HCEC 1CT (cell line): ENCODE results near the gene SLC12A7.

Experiments
- DNase-seq: peaks from one replicate; pipeline ENCODE4 v3.0.0-alpha.2; 2017

The SLC12A7 gene

DNA sequence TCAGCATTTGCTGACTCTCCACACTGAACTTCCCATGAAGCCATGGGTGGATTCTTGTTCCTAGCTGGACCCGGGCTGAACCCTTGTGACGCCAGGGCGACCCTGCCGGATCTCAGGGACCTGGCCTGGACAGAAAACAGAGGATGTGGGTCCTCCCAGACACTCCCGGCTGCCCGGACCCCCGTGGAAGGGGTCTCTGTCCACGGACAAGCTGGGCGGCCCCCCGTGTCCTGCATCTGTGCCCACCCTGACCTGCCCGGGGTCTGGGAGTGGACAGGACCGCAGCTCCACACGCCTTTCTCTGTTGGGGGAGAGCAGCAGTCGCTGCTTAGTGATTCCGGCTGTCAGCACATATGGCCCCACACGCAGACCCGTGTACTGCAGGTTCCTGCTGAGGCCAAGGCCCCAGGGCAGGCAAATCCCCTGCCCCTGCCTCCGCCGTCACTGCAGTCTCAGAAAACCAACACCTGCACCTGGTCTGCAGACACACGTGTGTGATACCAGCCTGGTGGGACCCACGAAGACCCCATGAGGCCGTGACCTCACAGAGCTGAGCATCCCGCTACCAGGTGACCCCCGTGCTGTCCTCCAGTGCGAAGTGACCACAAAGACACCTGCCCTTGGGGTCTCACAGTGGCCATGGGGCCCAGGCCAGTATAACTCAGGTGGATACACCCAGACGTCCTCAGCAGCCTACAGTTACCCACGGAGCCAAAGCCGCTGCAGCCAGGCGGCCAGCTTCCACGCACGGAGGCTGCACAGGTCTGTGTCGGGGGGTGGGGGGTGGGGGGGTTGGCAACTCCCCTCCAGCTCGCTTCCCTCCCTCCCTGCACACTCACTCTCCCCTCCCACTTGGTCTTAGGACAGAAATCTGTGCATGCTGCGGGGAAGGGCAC, 52.6 kb downstream of the SLC12A7 start:
- DNase-seq = no peak

DNA sequence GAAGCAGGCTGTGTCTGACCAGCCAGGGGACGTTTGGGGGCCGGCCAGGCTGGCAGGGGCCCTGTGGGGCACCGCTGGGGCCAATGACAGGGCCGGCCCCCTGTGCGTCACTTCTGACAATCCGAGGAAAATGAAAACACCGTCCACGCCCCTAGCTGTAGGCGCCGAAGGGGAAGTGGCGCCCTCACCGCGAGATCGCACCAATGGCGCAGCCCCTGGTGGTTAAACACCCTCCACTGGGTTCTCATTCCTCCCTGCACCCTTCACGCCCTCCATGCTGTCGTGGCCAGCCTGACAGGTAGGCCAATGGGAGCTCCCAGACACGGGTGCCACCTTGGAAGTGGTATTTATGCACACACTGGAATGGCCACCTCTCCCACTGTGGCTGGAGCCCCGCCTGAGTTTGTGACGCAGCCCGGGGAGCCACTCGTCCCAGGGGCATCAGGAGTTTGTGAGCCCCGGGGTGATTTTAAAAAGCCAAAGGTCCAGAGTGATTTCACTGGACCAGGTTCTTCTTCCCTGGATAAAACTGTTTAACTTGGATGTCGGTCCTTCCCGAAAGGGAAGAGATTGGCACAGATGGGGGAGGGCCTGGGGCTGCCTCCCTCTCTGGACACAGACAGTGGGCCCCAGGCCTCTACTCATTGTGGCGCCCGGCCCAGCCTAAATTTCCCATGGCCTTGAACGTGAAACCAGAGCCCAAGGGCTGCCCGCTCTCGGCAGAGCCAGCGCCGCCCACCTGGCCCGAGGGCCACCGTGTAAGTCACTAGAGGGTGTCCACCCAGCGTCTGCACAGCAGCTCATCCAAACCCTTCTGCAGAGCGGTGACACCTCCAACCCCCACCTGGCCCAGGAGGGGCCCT, 53.5 kb downstream of the SLC12A7 start:
- no peak for DNase-seq

DNA sequence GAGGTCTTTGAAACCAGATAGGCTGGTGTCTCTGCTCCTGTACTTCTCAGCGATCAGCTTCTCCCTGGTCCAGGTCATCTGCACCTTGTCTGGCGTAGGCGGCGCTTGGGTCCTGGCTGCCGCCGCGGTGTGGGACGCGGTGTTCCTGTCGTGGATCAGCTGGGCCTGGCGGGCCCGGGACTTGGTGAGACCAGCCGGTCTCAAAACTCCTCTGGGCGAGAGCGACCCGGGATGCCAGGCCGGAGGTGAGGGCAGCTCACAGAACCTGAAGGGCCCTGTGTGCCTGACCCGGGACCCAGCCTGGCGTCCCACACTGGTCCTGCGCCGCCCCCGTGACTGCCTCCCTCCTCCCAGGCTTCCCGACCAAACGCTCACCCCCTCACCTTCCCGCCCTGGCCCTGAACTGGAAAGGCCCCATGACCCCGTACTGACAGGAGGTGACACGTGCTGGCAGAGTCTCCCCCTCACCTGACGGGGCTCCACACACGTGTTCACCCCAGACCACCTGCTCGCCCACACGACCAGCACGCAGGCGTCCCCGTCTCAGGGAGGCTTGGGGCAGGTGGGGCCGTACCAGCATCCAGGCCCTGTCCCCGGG, 54.3 kb downstream of the SLC12A7 start:
- no peak for DNase-seq

DNA sequence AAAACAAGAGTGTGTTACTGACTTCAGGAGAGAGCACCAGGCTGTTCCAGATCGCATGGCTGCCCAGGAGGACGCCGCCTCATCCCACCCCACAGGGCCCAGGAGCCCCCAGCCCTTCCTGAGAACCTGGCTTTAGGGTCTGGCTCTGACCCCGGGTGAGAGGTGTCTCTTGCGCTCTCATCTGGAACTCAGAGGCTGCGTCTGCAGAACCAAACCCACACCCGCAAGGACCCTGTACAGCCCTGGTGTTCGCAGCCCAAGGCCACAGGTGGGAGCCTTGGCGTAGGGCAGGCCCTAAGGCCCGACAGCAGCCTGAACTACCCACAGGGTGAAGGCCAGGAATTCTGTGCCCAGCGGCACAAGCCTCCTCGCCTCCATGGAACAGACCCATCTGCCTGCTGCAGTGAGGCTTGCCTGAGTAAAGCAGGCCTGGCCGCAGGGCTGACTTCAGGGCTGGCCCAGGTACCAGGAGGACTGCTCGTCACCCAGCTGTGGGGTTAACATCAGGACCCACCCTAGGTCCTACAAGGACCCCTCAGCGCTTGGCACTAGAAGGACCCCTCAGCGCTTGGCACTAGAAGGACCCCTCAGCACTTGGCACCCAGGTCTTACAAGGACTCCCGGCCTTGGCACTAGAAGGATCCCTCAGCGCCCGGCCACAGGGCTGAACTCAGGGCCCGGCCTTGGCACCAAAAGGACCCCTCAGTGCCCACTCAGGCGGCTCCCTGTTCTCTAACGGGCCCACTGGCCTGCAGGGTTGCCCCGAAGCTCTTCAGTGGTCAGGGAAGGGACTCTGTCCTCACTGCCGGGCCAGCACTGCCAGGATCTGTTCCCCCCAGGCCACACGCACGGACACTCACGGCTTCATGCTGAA, 55.0 kb downstream of the SLC12A7 start:
- no peak for DNase-seq

DNA sequence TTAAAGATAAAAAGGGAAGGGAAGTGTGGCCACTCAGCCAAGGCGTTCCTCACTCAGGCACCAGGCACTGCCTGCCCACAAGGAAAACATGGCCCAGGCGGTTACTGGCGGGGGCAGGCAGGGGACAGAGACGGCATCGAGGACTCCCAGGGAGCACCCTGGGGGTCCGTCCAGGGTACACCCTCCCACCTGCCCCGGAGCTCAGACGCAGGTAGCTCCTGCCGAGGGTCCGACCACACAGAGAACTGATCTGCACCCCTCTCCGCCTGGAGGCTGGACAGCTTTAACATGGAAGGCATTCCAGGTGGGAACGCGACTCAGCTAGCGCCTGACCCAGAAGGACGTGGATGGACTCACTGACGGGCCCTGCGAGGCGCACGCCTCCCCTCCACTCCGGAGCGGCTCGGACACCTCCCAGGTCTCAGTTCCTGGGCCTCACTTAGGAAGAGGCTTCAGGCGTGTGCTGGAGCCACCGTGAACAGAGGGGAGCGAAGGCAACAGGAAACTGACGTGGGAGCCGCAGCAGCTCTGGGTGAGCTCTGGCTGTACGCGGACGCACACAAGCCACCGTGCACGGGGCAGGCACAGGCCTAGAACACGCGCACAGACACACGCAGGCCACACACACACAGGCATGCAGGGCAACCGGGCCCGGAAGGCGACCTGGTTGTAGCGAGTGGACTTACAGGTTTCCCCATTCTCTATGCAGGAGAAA, 55.8 kb downstream of the SLC12A7 start:
- DNase-seq = no peak

DNA sequence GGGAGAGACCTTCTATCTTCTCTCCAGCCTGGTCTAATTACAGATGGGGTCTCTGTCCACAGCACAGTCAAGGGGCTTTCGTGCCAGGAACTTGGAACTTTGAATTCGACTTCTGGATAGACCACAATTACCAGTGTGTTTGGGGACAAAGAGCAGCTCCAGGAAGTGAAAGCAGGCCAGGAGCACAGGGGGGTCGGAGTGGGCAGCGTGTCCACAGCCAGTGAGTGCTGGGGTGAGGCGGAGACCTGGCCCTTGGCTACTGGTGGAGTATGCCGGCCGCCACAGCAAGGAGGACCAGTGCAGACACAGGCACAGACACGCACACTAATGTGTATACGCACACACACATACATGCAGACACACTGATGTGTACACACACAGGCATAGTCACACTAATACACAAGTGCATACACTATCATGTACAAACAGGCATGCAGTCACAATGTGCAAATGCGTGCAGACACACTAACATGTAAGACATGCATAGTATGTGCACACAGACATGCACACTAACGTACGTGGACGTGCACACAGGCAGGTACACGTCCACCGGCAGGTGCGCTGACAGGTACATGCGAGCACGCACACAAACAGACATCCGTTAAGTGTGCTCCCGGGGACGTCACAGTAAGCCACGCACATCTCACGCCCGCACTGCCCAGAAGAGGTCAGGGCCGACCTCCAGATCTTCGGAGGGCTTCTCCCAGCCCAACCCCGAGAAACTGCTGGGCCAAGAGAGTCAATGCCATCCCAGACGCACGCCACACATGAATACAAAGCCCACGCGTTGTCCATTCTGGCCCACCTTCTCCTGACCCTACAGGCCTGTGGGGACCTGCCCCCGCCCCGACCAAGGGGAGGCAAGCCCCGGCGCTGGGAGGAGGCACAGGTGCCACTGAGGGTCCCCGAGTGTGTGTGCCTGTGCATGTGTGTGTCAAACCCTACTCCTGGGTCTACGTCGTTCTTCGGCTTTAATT, 56.8 kb downstream of the SLC12A7 start:
- DNase-seq = no peak

DNA sequence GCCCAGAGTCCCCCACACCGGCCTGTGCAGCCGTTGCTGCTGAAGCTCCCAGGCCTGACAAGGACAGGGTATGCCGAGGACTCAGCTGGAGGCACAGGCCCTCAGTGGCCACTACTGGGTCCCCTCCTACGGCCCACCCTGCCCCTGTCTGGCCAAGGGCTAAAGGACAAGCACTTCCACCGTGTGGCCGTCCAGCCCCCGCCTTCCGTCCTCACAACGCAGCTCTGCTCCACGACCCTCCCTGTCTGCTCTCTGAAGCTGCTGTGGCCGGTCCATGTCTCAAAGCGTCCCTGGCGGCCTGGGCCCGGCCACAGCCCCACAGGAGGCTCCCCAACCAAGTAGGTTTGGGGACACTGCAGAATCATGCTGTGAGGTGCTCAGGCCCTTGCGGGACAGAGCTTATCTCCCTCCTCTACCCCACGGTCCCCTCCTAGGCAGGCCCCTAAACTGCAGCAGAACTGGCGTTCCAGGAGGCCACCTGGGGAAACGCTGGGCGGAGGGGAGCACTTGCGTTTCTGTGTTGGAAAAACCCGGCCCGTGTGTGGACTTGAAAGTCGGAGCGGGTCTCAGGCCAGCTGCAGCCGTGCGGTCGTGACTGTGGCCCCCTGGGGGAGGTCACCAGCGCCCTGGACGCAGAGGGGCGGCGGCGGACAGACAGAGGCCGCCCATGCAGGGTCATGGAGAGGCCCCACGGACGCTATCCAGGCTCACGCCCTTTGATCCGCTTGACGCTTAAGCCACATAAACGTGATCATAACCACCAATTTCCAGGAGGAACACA, 57.7 kb downstream of the SLC12A7 start:
- DNase-seq = no peak

DNA sequence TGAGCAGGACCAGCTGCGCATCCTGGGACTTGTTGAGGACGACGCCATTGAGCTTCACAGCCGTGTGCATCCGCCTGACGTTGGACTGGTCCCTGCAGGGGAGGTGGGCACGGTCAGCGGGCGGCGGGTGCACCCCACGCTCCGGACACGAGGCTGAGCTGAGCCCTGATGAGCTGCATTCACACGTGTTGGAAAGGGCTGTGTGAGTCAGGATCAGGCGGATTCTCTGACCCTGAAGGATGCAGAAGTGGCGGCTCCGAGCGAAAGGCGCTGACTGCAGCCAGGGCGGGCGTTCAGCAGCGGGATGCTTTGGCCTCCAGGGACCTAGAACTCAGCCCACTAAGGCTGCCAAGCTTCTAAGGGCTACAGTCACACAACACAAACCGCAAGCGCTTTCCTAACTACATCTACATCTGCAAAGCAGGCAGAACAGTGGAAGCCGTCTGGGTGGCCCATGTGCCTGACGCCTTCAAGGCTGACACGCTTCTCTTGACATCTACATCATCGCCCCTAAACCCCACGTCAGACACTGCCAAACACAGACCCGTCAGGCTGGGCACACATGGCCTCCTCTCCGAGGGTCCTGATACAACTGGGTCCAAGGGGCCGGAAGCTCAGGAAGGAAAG, 58.4 kb downstream of the SLC12A7 start:
- no peak for DNase-seq

DNA sequence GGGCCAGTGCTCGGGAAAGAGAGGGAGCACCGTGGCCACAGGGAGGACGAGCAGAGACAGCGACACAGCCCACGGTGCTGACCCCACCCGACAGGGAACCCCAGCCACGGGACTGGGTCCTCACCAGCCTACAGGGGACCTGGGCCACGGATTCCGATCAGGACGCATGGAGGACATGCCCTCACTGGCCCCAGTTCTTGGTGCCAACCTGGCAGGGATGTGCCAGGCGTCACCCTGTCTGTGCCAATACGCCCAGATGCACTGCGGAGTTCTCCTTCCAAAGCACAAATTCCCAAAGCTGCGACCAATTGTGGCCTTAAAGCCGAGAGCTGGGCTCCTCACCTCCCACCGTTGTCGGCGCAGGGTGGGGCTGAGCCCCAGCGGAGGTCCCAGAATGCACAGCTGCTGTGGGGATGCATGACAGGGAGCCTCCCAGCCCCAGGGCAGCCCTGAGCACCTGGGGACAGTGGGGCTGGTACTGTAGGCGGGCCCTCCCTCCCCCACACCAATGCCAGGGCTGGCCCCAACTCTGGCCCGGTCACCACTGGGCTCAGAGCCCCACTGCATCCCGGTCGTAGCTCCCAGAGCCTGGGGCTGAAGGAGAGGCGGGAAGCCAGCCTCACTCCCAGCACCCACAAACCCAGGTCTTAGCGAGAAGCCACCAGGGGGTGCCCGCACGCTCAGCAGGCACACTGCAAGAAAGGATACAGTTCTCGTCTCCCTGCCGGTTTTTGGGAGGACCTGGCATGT, 59.0 kb downstream of the SLC12A7 start:
- no peak for DNase-seq

DNA sequence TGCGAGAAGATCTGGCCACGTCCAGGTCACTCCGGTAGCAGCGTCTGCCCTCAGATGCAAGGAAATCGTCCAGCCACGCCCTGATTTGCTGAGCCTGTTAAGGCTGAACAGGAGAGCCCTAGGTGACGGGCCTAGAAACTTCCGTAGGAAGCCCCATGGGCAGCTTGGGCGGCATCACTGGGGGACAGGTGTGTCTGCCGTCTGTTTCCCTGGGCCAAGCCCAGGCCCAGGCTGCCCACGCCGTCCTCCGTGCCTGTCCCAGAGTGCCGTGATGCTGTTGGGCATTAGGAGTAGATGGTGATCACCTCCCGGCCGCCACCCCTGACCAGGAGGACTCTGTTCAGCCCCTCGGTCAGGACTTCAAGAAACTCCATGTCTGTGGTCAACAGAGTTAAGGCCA, 59.8 kb downstream of the SLC12A7 start:
- no peak for DNase-seq

DNA sequence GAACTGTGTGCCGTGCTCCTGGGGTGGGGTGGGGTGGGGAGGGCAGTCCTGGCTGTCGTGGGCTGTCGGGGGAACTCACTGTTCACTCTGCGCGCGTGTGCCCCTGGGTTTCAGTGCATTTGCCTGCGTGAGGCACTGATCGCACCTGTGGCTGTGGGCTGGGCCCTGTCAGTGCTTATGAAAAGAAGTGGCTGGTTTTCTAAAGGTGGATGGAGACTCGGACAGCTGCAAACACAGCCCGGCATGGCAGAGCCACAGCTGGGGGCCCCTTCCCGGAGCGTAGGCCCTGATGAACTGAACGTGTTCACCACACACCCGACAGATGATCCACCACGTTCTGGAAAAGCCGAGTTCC, 60.5 kb downstream of the SLC12A7 start:
- DNase-seq = no peak

DNA sequence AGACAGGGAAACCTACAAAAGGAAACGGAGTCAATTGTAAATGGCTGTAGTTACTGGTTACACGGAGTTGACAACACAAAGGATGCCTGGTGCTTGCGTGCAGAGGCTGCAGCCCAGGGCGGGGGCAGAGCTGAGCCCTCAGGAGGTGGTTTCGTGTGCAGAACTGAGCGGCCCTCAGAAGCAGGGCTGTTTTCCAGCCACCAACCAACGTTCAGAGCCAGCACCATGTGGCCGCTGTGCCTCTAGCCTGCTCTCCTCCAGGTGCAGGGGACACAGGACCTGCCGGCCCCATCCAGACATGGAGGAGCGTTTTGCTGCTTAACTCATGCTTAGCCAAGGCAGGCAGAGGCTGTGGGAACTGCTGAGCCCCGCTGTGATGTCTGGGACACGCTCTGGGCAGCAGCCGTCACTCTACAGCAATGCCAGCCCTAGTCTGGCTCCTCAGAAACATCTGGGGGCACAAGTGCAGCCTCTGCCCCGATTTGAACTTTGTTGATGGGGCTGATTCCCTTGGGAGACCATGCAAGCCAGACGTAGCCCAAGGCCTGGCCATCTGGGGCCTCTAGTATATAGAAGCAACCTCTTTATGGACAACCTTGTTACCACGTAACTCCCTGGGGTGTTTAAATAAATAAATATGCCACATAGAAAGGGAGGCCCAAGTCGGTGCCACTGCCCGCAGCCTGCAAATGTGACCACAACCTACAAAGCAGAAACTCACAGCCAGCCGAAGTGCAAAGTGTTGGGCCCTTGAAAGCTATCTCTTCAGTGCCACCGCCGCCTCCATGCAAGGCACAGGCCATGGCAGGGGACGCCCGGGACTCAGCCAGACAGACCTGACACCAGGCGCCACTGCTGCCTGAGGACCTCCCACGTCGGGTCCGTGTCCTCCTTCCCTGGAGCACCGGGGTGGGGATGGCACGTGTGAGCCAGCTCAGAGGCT, 61.2 kb downstream of the SLC12A7 start:
- no peak for DNase-seq

DNA sequence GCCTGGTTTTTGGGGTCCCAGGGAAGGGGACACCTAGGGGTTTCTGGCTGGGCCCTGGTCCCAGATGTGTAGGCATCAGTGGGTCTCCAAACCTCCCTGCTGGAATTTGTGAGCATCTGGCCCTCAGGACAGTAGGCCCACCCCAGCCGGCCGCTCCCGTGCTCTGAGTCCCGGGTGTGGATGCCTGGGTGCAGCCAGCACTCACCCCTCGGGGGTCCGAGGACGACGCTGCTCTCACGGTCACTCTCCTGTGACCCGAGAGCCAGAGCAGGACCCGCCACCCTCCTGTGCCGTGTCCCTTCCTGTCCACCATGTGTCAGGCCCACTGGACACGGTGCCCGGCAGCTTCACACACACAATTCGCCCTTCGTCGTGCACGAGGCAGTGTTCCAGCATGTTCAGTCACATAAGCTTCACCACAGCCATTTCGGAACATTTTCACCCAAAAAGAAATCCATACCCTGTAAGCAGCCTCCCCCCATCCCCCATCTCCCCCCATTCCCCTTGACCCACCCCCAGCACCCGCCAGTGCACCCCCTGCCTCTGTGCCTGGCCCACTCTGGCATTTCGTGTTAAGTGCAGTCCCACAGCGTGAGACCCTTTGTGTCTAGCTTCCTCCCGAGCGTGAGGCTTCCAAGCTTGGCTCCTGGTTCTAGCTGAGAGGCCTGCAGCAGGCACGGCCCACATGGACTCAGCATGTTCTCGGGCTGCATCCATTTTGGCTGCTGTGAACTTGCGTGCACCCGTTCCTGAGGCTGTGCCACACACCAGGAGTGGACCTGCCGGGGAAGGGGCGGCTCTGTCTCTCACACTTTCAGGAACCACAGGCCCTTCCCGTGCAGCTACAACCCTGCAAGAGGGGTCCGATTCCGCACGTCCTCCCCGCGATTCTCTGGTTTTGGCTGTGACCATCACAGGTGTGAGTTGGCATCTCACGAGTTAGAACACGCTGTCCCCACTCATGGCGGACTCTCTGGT, 62.7 kb downstream of the SLC12A7 start:
- no peak for DNase-seq

DNA sequence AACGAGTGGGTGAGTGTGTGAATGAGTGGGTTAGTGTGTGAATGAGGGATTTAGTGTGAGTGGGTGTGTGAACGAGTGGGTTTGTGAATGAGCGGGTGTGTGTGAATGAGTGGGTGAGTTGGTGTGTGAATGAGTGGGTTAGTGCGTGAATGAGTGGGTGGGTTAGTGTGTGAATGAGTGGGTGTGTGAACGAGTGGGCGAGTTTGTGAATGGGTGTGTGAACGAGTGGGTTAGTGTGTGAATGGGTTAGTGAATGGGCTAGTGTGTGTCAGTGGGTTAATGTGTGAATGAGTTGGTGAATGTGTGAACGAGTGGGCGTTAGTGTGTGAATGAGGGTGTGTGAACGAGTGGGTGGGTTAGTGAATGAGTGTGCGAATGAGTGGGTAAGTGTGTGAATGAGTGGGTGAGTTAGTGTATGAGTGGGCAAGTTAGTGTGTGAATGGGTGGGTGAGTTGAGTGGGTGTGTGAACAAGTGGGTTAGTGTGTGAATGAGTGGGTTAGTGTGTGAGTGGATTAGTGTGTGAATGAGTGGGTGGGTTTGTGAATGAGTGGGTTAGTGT, 63.6 kb downstream of the SLC12A7 start:
- no peak for DNase-seq

DNA sequence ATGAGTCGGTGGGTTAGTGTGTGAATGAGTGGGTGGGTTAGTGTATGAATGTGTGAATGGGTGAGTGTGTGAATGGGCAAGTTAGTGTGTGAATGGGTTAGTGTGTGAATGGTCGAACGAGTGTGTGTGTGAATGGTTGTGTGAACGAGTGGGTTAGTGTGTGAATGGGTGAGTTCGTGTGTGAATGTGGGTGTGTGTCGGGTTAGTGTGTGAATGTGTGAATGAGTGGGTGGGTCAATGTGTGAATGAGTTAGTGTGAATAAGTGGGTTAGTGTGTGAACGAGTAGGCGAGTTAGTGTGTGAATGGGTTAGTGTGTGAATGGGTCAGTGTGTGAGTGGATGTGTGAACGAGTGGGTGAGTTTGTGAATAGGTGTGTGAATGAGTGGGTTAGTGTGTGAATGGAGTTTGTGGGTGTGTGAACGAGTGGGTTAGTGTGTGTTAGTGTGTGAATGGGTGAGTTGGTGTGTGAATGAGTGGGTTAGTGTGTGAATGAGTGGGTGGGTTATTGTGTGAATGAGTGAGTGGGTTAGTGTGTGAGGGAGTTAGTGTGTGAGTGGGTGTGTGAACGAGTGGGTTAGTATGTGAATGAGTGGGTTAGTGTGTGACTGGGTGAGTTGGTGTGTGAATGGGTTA, 64.4 kb downstream of the SLC12A7 start:
- DNase-seq = no peak
